ENCODE measurements around the gene UBE2H.

UBE2H gene

GRCh38 chr7:129952653-129953560 lies at the start of gene UBE2H:
TSS of gene UBE2H (minus strand) at chr7:129952960. CDS start at chr7:129952555, 405 bp downstream.
- TF ChIP-seq CTCF (IDR thresholded peaks at IDR 0.05; ENCODE audit: insufficient read depth, low read length, missing control alignments), result no peak
- H3K4me3 ChIP-seq (ENCODE audit: low read depth, low read length), result peak within 1 kb of the TSS; percentile 91
- DNase-seq (ENCODE audit: low read depth, low spot score), result peak; percentile 37
- CTCF ChIA-PET, result interaction anchor here (1.0 to 6.0 kb wide), 5 partner anchors 26 to 124 kb away, joined by 3 to 34 read pairs (median 5); no protein-coding TSS in a partner anchor
- POLR2A ChIA-PET, result interaction anchor here (0.7 to 1.8 kb wide), 3 partner anchors 21 to 128 kb away, joined by 3 to 5 read pairs (median 3); no protein-coding TSS in a partner anchor

GRCh38 chr7:129998446-129998845 lies 45.7 kb upstream of the UBE2H start:
- no peak for DNase-seq (ENCODE audit: low read depth, low spot score)
- POLR2A ChIA-PET, result no interaction called here
- no peak overlapping the region for H3K4me3 ChIP-seq (ENCODE audit: low read depth, low read length)
- CTCF ChIA-PET, result interaction anchor here (1.5 kb wide), 1 partner anchor 173 kb away, joined by 5 read pairs; no protein-coding TSS in a partner anchor
- TF ChIP-seq CTCF (IDR thresholded peaks at IDR 0.05; ENCODE audit: insufficient read depth, low read length, missing control alignments), result no peak

GRCh38 chr7:129997285-129997684 lies 44.5 kb upstream of the UBE2H start:
- DNase-seq (ENCODE audit: low read depth, low spot score), result no peak
- TF ChIP-seq CTCF (IDR thresholded peaks at IDR 0.05; ENCODE audit: insufficient read depth, low read length, missing control alignments), result no peak
- POLR2A ChIA-PET, result no interaction called here
- H3K4me3 ChIP-seq (ENCODE audit: low read depth, low read length), result no peak overlapping the region
- CTCF ChIA-PET, result interaction anchor here (2.0 kb wide), 1 partner anchor 167 kb away, joined by 5 read pairs; no protein-coding TSS in a partner anchor

- no peak for TF ChIP-seq CTCF (IDR thresholded peaks at IDR 0.05; ENCODE audit: insufficient read depth, low read length, missing control alignments)
- no peak for DNase-seq (ENCODE audit: low read depth, low spot score)
- ChIA-PET POLR2A (no interaction called here), CTCF (no interaction called here)
- no peak overlapping the region for H3K4me3 ChIP-seq (ENCODE audit: low read depth, low read length)
These were observed 40.5 kb upstream of the UBE2H start for GRCh38 chr7:129993275-129993674.

- CTCF ChIA-PET, result no interaction called here
- no peak overlapping the region for H3K4me3 ChIP-seq (ENCODE audit: low read depth, low read length)
- no peak for DNase-seq (ENCODE audit: low read depth, low spot score)
- POLR2A ChIA-PET, result no interaction called here
- no peak for TF ChIP-seq CTCF (IDR thresholded peaks at IDR 0.05; ENCODE audit: insufficient read depth, low read length, missing control alignments)
These were observed 37.8 kb upstream of the UBE2H start for GRCh38 chr7:129990403-129991192.

GRCh38 chr7:129989466-129989865 lies 36.7 kb upstream of the UBE2H start:
- H3K4me3 ChIP-seq (ENCODE audit: low read depth, low read length), result no peak overlapping the region
- DNase-seq (ENCODE audit: low read depth, low spot score), result no peak
- no peak for TF ChIP-seq CTCF (IDR thresholded peaks at IDR 0.05; ENCODE audit: insufficient read depth, low read length, missing control alignments)
- ChIA-PET POLR2A (no interaction called here), CTCF (no interaction called here)
